Measurements from ENCODE around the gene SMIM28.

Gene SMIM28

GRCh38 chr6:138430361-138431145 lies 52.8 kb downstream of the SMIM28 start:
- DNase-seq (no peak), ATAC-seq (no peak)

- DNase-seq = no peak
- no peak for ATAC-seq
Observed at GRCh38 chr6:138431256-138432062, 53.8 kb downstream of the SMIM28 start.

DNA sequence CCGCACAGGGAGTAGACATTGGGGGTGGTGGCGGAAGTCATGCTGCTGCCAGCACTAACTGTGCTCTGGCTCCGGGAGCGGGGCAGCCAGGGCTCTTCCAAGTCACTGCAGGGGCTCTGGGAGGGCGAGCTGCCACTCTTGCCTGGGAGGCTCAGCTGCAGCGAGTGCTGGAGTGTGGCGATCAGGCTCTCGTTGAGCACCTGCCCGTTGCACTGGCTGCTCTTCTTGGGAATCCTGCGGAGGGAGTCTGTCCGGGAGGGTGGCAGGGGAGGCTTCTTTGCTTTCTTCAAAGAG lies 54.3 kb downstream of the SMIM28 start:
- no peak for ATAC-seq
- DNase-seq = no peak

Data from stimulated activated naive CD8-positive, alpha-beta T cell treated with anti-CD3 and anti-CD28 coated beads, Interleukin-15, Interleukin-2, amounts not matched to agents 100 U/mL and 50 U/mL, for 24 hours (primary cell).